Motor neuron (in vitro differentiated cells): ENCODE results near the gene PRICKLE4. TPM values are rescaled to one million over a fixed set of nuclear protein-coding genes. Genes with fewer than 3 reads are reported as not detected.
"Not testable (repeated sequence)": the region's sequence is repeated elsewhere in the genome, so short reads cannot be mapped to it uniquely, and the experiment has no call there.

Experiments used
- ATAC-seq, 8 experiments: fragments of 200-7000 bp; cut with Tn5 transposase; replicated peaks in 6 of 8; 2 replicates each; pipeline ENCODE4 v1.8.0; 2021; ENCODE audit warnings: mild to moderate bottlenecking in 8 of 8, moderate library complexity in 8 of 8
- H3K27ac ChIP-seq, 2 donors: fragments of 250-450 bp; sonication (Bioruptor Pico); 2 replicates each; pipeline ENCODE4 v1.9.0; 2021; ENCODE audit warnings: antibody characterized with exemption in 2 of 2, mild to moderate bottlenecking in 2 of 2, moderate library complexity in 1 of 2
- H3K4me1 ChIP-seq, 2 donors: fragments of 250-450 bp; sonication (Bioruptor Pico); replicated peaks in 1 of 2; 2 replicates each; pipeline ENCODE4 v1.6.1; 2021; ENCODE audit warnings: antibody characterized with exemption in 2 of 2, mild to moderate bottlenecking in 2 of 2, moderate library complexity in 1 of 2
- H3K4me3 ChIP-seq, 5 donors: fragments of 250-450 bp; sonication (Bioruptor Pico); 2 replicates each; pipeline ENCODE4 v1.9.0; 2021; ENCODE audit warnings: antibody characterized with exemption in 5 of 5, mild to moderate bottlenecking in 5 of 5, moderate library complexity in 4 of 5
- WGBS, 10 experiments: fragments of 450-650 bp; shearing (Covaris generic); methylation state at CpG; one replicate each; pipeline ENCODE4 v1.0.0; 2022; 5-methylcytosine and 5-hydroxymethylcytosine counted together
- in situ Hi-C, 9 experiments: fragments of 400-800 bp; cut with MboI; loops; one replicate each; pipeline ENCODE4 v1.15.0; 2021; ENCODE audit warnings: low sequenced_read_pairs in 9 of 9, low pct_unique_long_range_greater_than_20kb in 2 of 9; ENCODE audit not compliant: unreplicated experiment in 9 of 9
- total RNA-seq, 8 experiments: library from RNA; unstranded; fragments of 300-600 nt; gene quantifications; 2 replicates each; pipeline versions ENCODE4 v1.2.3 to v1.2.4, GENCODE V29; 2022

Gene PRICKLE4
- total RNA-seq, 8 experiments from 2014 or later = 0.81 to 3.7 (median 2.3) TPM; not detected in 2

DNA sequence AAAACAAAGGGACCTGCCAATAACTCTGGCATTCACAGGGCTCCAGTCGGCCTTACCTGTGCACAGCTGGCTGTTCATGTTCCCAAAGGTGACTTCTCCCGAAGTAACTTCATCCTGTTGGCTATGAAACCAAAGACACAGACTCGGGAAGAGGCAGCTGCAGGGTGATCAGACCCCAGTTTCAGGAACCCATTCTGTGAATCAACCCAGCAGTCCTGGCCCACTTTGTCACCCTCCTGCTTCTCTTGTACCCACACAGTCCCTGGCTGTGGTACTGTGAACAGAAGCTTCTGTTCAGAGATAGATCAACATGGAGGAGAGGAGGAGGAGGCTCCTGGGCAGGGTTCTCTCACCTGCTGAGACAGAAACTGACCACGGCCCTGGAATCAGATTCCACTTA, 24.7 kb upstream of the PRICKLE4 start:
- H3K4me3 ChIP-seq = no peak overlapping the region
- 28 to 80% (median 50%) methylated on average over 1 to 4 of the region's 4 CpGs; no CpG with 5 or more reads in 3 of the 10 experiments for WGBS, 10 experiments
- H3K27ac ChIP-seq = no peak overlapping the region
- peaks cover 0 to 10% of the 10 kb centered on the region in 2 donors for H3K4me1 ChIP-seq
- in situ Hi-C loops = no loop called here
- no peak for ATAC-seq

DNA sequence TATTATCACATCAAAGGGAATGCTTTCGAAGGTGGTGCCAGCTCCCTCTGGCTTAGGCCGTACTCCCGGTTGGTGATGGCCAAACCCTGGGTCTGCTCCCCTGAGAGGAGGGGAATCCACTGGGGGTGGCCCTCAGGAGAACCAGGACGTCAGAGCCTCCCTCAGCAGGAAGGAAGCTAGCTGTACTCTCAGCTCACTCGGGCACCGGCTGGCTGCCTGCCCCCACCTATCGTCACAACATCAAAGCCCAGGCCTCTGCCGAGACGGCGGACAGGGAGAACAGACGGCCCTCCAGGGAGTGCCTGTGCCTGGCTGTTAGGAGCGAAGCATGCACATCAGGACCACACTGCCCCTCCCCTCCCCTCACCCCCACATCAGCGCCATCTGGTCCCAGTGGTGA, 24.2 kb upstream of the PRICKLE4 start:
- in situ Hi-C loops = no loop called here
- peak in 4 of 8 experiments; percentile 33 to 86 (median 76) for ATAC-seq
- Histone ChIP-seq H3K4me3 (no peak overlapping the region), H3K27ac (peak overlapping the region in 1 of 2 donors; percentile 39), H3K4me1 (peaks cover 0 to 10% of the 10 kb centered on the region in 2 donors)
- WGBS, 10 experiments = 13 to 45% (median 39%) methylated on average over 3 to 8 of the region's 13 CpGs; no CpG with 5 or more reads in 6 of the 10 experiments

DNA sequence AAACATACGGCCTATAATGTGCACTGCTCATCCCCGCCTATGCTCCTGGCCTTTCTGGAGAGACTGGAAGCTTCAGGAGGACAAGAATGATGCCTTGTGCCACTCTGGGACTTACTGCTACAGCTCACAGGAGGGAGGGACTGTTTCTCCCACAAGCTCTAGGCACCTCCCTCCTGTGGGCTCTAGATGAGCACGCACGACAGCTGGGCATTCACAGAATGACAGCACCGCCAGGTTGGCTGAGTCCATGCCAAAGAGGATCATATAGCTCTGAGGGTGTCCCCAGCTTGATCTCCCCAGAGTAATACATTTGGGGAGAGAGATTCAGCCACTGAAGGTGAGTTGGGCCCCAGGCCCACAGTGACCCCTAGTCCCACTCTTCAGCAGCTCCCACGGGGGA, 23.3 kb upstream of the PRICKLE4 start:
- ATAC-seq = no peak
- in situ Hi-C loops = no loop called here
- H3K4me1 ChIP-seq = peaks cover 0 to 10% of the 10 kb centered on the region in 2 donors
- no peak overlapping the region for H3K27ac ChIP-seq
- WGBS, 10 experiments = 72 to 80% methylated on average over 2 of the region's 6 CpGs; no CpG with 5 or more reads in 8 of the 10 experiments
- no peak overlapping the region for H3K4me3 ChIP-seq

DNA sequence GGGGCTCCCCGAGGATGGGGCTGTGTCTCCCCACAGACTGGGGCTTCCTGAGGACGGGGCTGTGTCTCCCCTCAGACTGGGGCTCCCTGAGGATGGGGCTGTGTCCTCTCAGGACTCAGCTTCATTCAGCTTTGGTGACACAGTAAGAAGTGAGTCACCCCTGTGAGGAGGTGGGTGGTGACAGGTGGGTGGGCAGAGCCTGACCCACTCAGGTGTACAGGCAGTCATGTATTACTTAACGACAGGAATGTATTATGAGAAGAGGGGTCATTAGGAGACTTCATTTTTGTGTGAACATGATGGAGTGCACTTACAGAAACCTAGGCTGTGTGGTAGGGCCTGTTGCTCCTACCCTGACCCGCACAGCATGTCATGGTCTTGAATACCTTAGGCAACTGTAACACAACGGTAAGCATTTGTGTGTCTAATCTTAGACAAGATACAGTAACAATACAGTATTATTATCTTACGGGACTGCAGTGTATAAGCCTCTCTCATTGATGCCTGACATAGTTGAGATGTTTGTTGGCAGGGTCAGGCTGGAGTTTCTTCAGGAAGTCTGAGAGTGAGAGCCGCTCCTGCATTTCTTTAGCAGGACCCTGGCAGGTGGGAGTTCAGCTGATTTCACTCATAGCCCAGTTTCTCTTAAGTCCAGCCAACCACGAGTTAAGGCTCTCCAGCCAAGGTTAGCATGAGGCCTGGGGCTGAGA, 22.5 kb upstream of the PRICKLE4 start:
- WGBS, 10 experiments = 0 to 89% (median 68%) methylated on average over 1 to 5 of the region's 8 CpGs; no CpG with 5 or more reads in 1 of the 10 experiments
- ATAC-seq = no peak
- peaks cover 0 to 10% of the 10 kb centered on the region in 2 donors for H3K4me1 ChIP-seq
- H3K27ac ChIP-seq = no peak overlapping the region
- H3K4me3 ChIP-seq = no peak overlapping the region
- in situ Hi-C loops = no loop called here

DNA sequence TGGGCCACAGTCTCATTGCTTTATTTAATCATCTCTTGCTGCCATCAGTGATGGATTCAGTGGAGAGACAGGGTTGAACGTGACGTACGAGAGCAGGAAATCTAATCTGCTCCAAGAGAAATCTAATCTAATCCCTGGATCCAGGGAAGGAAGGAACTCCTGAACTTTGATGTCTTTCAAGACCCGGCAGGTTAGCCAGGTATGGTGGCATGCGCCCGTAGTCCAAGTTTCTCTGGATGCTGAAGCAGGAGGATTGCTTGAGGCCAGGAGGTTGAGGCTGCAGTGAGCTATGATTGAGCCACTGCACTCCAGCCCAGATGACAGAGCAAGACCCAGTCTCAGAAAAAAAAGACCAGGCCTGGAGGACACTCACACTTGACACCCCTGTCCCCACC, 21.9 kb upstream of the PRICKLE4 start:
- no peak overlapping the region for H3K4me3 ChIP-seq
- in situ Hi-C loops = no loop called here
- no peak overlapping the region for H3K27ac ChIP-seq
- WGBS, 10 experiments = 75 to 100% (median 80%) methylated on average over 1 to 5 of the region's 6 CpGs; no CpG with 5 or more reads in 3 of the 10 experiments
- H3K4me1 ChIP-seq = peaks cover 1 to 10% of the 10 kb centered on the region in 2 donors
- no peak for ATAC-seq

DNA sequence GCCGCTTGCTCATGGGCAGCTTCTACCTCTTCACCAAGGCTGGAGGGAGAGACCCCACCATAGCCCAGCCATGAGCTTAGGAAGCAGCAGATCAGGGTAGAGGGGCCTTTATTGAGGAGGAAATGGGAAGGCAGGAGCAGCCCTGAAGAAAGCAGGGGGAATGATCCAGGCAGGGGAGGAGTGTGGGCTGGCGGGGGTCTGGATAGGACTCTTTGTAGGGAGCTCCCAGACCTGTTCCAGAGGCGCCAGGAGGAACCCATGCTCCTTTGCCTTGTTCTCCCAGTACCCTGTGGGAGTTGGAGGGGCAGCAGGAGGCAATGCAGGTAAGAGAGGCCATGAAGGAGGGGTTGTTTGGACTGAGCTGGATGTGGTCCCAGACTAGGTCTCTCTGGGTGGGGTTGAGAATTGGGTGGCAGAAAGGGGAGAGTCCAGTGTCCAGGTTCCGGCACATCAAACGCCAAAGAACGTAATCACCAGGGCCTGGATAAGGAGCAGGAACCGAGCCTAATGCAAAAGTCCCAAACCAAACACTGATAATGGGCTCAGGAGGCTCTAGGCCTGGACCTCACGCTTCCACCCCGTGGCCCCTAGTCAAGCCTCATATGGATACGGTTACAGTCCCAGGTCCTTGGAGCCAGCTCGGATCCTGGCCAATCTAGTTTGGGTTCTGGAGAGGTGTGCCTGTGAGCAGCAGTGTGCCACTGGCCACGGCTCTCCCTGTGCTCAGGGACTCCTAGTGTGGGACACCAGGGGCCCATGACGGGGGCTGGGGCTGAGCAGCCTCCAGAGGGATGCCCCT, 21.3 kb upstream of the PRICKLE4 start:
- WGBS, 10 experiments = 60 to 100% (median 82%) methylated on average over 1 to 6 of the region's 13 CpGs; no CpG with 5 or more reads in 3 of the 10 experiments
- H3K27ac ChIP-seq = no peak overlapping the region
- H3K4me3 ChIP-seq = no peak overlapping the region
- in situ Hi-C loops = no loop called here
- H3K4me1 ChIP-seq = peaks cover 8 to 10% of the 10 kb centered on the region in 2 donors
- ATAC-seq = no peak

DNA sequence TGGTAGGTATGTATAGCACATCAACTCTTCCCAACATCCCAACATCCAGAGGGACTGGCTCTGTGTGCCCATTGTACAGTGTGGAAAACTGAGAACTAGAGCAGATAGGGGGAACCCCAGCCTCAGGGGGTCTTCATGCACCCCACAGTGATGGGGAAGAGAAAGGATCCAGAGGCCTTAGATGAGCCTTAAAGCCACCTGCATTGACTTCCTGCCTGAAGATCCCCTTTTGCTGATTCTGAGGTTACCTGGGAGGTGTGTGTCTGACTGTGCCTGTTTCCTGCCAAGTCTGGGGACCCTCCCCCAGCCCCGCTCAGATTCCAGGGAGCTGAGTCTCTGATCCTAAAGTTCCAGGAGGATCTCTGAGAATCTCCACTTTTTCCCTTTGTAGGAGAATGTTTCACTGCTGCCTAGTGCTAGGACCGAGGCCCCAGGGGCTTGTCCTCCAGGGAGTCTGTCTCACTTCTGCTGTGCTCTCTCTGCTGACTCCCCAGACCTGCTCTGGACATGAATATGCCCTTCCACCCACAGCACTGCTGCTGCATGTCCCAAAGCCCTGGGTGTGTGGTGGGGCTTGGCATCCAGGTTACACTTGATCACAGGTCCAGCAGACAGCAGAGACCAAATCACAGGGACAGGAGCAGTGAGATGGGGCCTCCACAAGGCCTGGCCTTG, 20.5 kb upstream of the PRICKLE4 start:
- no peak for ATAC-seq
- Histone ChIP-seq H3K27ac (no peak overlapping the region), H3K4me1 (peaks cover 8 to 10% of the 10 kb centered on the region in 2 donors), H3K4me3 (no peak overlapping the region)
- in situ Hi-C loops = no loop called here
- WGBS, 10 experiments = 50 to 67% (median 60%) methylated on average over 1 to 2 of the region's 2 CpGs; no CpG with 5 or more reads in 7 of the 10 experiments

DNA sequence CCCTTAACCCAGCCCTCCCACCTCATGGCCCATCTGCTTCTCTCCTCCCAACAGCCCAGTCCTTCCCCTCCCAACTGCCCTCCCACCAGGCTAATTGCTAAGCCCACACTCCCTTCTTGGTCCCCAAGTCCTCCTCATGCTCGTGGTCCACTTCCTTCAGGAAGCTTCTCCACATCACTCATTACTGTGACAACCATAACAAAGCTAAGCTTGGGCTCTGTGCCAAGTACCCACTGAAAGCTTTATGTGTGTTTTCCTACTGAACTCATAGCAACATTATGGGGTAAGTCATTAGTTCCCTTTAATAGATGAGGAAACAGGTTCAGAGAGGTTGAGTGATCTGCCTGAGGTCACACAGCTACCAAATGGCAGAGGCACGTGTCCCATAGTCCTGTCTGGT, 17.1 kb upstream of the PRICKLE4 start:
- Histone ChIP-seq H3K27ac (no peak overlapping the region), H3K4me1 (peaks cover 0 to 8% of the 10 kb centered on the region in 2 donors), H3K4me3 (no peak overlapping the region)
- peak in 2 of 8 experiments; percentile 14 to 16 for ATAC-seq
- in situ Hi-C loops = no loop called here
- 20 to 60% methylated on average over 1 to 2 of the region's 2 CpGs; no CpG with 5 or more reads in 8 of the 10 experiments for WGBS, 10 experiments

DNA sequence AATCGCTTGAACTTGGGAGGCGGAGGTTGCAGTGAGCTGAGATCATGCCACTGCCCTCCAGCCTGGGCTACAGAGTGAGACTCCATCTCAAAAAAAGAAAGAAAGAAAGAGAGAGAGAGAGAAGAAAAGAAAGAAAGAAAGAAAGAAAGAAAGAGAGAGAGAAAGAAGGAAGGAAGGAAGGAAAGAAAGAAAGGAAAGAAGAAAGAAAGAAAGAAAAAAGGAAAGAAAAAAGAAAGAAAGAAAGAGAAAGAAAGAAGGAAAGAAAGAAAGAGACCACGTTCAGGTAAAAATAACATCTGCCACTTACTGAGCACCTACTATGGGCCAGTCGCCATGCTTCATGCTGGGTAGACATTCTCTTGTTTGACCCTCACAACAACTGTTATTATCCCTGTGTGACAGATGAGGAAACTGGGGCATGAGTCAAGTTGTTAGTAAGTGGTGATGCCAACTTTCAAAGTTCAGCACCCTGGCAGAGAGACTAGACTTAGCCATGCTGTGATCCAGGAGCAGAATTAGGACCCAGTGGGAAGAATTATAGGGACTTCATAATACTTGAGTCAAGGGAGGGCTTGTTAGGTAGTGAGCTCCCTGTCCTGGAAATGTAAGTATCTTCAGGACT, 14.4 kb upstream of the PRICKLE4 start:
- H3K27ac ChIP-seq, in situ Hi-C loops, ATAC-seq, H3K4me3 ChIP-seq: not testable (repeated sequence)
- peaks cover 0 to 10% of the 10 kb centered on the region in 2 donors for H3K4me1 ChIP-seq
- 69 to 93% (median 81%) methylated on average over 2 to 4 of the region's 4 CpGs for WGBS, 10 experiments

DNA sequence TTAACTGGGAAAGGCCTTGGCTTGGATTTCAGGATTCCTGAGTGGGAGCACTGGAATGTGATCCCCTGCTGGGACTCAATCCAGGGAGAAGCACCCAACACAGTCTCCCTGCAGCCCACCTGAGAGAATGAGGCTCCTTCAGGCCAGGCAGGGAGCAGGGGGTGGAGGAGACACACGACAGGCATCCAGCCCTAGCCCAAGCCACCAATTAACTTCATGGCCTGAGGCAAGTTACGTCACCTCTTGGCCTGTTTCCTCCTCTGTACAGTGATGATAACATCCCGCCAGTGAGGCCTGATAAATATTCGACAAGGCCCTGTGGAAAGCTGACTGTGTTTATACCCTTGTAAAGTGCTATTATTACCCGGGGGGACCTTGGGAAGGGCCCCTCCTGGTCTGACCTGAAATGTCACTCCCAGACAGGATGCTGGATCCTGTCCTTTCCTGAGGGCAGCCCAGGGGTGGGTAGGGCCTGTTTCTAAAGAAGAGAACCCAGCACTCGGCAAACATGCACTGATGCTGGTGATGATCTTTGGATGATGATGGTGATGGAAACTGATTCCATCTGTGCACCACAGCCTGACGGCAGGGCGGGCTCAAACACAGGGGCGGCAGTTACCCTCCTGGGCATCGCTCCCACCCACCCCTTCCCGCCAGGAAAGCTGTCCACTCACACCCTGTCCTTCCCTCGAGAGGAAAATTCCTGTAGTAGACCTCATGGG, 13.3 kb upstream of the PRICKLE4 start:
- in situ Hi-C loops = no loop called here
- WGBS, 10 experiments = 7 to 90% (median 26%) methylated on average over 1 to 6 of the region's 12 CpGs; no CpG with 5 or more reads in 3 of the 10 experiments
- ATAC-seq = peak; percentile 36 to 97 (median 64)
- Histone ChIP-seq H3K4me3 (no peak overlapping the region), H3K27ac (no peak overlapping the region), H3K4me1 (peaks cover 0 to 10% of the 10 kb centered on the region in 2 donors)

DNA sequence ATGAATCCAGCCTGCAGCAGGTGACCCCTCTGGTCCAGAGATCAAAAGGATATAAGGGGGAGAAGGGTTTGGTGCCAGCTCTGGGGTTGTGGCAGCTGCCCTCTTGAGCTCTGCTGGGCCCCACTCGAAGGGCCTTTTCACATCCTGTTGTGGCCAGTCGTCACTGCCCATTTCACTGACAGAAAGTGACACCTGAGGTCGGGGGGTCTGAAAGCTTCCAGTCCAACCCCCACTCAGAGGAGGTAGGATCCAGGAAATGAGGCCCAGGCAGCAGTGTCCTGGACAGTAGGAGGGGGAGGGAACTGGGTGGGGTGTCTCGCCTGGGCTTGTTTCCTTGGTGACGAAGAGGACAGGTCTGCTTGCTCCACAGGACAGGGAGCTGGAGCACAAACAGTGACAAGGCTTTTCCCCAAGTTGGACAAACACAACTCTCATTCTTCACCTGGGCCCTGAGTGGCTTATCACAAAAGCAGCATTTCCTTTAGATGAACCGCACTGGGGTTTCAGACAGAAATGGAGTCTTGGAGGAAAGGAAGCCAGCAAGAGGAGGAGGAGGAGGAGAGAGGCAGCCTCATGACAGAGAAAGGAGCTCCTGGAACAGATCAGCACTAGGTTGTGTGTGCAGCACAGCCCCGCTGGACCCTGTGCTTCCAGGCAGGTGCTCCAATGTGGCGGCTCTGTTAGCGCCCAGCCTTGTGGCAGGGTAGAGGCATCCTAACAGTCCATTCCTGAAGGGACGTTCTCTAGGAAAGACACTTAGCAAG, 11.9 kb upstream of the PRICKLE4 start:
- Histone ChIP-seq H3K4me1 (peaks cover 0 to 8% of the 10 kb centered on the region in 2 donors), H3K4me3 (no peak overlapping the region), H3K27ac (no peak overlapping the region)
- in situ Hi-C loops = no loop called here
- WGBS, 10 experiments = 78 to 100% (median 89%) methylated on average over 2 to 5 of the region's 10 CpGs; no CpG with 5 or more reads in 4 of the 10 experiments
- peak in 6 of 8 experiments; percentile 25 to 66 (median 36) for ATAC-seq
